ENCODE data around the gene TENT5C.

DNA sequence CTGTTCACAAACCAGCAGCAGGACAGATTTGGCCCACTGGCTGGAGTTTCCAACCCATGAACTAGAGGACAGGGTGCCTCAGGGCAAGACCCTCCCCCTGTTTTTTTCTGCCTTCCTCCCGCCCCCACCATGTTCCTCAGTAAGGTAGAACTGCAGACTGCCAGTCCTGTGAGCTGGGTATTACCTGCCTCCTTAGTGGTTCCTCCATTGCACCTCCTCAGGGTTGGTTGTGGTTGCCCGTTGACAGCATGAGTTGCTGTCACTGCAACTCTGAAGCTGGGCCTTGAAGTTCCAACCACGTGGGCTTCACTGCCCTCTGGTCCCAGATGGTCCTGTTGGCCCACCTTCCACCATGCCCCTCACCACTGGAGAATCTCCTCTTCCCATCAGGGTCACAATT, 28.8 kb downstream of the TENT5C start:
- TF ChIP-seq, protein P1, sequence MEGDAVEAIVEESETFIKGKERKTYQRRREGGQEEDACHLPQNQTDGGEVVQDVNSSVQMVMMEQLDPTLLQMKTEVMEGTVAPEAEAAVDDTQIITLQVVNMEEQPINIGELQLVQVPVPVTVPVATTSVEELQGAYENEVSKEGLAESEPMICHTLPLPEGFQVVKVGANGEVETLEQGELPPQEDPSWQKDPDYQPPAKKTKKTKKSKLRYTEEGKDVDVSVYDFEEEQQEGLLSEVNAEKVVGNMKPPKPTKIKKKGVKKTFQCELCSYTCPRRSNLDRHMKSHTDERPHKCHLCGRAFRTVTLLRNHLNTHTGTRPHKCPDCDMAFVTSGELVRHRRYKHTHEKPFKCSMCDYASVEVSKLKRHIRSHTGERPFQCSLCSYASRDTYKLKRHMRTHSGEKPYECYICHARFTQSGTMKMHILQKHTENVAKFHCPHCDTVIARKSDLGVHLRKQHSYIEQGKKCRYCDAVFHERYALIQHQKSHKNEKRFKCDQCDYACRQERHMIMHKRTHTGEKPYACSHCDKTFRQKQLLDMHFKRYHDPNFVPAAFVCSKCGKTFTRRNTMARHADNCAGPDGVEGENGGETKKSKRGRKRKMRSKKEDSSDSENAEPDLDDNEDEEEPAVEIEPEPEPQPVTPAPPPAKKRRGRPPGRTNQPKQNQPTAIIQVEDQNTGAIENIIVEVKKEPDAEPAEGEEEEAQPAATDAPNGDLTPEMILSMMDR (IDR thresholded peaks at IDR 0.05; ENCODE audit: low read depth, low read length, poor library complexity, severe bottlenecking) = no peak
- no peak for TF ChIP-seq EZH2phosphoT487 (IDR thresholded peaks at IDR 0.05; ENCODE audit: borderline replicate concordance, low read length)

Measured in DOHH2 (cell line).